ENCODE measurements around the gene NELFA. TPM values are rescaled to one million over a fixed set of nuclear protein-coding genes. Genes with fewer than 3 reads are reported as not detected.

NELFA gene
- total RNA-seq, 1 experiment from 2014 or later, result 34.5 TPM

DNA sequence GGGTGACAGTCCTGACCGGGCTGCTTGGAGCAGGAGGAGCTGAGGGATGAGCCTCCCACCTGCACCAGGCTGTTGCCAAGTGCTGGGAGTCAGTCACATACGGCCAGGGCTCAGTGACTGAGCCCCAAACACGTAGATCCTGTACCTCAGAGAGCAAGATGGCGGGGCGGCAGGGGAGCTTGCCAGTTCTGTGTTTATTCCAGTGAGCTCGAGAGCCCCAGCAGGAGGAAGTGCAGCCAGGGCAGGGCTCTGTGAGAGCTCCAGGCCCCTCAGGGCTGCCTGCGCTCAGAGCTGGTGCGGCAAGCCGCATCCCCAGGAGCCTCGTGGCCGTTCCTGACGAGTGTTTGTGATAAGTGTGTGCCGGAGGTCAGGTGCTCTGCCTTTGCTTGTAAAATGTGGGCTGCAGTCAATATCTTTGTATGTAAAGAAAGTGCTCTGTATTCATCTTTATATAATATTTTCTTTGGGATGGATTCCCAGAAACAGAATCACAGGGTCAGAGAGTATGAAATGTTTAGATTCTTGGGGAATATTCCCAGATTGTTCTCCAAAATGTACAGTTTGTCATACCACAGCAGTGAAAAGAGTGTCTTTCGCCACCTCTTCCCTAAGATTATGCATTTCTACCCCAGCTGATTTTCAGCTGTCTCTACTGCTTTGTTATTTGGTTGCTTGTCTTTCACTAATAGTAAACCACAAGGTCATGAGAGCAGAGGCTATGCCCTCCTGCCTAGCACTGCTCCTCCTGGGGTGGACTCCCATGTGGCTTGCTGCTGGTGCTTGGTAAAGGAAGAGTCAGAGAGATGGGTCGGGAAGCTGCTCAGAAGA is 50.3 kb downstream of the NELFA start:
- in situ Hi-C loops (cut with HindIII; ENCODE audit: low pct_unique_long_range_greater_than_20kb, low sequenced_read_pairs), result no loop called here
- no peak for DNase-seq (ENCODE audit: low read depth)

DNA sequence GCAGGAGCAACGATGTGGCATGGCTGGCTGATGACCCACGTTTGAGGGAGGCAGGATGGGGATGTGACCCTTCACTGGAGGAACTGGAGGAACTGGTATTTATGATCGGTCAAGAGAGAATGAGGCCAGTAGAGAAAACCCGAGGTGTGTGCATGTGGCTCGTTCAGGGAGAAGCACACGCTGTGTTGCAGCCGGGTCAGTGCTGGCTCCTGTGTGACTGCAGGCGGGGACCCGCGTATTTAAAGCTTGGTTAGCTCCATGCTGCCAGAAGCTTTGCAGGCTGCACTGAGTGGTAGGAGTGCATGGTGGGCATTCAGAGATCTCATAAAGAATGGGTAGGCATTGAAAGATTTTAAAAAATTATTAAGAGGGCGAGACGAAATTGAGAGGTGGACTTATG is 52.1 kb downstream of the NELFA start:
- DNase-seq (ENCODE audit: low read depth), result no peak
- in situ Hi-C loops (cut with HindIII; ENCODE audit: low pct_unique_long_range_greater_than_20kb, low sequenced_read_pairs), result no loop called here

DNA sequence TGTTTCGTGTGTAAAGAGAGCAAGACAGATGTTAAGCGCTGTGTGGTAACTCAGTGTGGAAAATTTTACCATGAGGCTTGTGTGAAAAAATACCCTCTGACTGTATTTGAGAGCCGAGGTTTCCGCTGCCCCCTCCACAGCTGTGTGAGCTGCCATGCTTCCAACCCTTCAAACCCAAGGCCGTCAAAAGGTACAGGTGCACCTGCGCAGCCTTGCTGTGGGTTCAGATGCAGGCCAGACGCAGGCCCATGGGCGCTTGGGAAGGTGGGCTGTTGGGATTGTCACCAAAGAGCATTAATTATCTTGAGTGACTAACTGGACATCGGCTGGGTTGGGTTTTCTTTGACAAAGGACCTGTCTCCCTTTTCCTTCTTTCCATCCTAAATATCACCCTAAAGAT is 55.4 kb downstream of the NELFA start:
- in situ Hi-C loops (cut with HindIII; ENCODE audit: low pct_unique_long_range_greater_than_20kb, low sequenced_read_pairs), result no loop called here
- DNase-seq (ENCODE audit: low read depth), result no peak

GRCh38 chr4:1952719-1953118 is 56.1 kb downstream of the NELFA start:
- DNase-seq (ENCODE audit: low read depth), result no peak
- in situ Hi-C loops (cut with HindIII; ENCODE audit: low pct_unique_long_range_greater_than_20kb, low sequenced_read_pairs), result no loop called here

DNA sequence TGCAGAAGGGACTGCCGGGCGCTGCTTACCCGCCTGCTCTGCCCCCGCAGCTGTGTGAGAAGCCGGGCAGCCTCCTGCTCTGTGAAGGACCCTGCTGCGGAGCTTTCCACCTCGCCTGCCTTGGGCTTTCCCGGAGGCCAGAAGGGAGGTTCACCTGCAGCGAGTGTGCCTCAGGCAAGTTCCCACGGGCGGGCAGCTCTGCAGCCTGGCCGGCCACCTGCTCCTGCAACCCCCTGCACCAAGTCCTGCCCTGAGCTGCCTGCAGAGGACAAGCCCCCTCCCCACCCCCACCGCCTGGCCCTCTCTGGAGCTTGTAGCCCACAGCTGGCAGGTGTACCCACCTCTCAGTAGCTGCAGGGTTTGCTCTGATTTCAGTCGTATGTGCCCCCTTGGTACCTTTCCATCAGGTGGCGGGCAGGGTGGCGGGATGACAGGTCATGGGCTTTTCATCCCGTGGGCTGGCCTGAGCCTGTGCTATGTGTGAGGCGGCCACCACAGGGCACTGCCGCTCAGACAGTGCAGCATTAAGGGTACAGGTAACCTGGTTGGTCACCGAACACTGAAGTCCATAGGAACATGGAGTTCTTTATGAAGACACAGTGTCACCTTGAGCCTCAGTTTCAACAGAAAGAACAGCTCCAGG is 56.6 kb downstream of the NELFA start:
- in situ Hi-C loops (cut with HindIII; ENCODE audit: low pct_unique_long_range_greater_than_20kb, low sequenced_read_pairs), result no loop called here
- DNase-seq (ENCODE audit: low read depth), result no peak

DNA sequence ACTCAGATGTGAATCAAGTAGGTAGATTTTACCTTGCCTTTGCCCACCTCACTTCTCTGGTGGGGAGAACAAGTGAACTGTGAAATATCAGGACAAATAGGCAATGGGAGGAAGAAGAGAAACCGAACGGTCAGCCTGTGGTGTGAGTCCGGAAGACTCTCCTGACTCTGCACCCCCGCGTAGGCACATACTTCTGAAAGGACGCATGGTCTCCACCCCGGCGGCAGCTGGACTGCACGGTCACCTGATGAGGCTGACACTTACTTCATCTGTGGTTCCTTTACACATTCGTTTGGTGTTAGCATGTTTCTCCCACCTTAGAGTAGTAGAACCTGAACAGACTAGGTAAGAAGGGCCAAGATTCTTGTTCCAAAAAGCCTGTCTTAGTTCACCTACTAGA is 58.4 kb downstream of the NELFA start:
- DNase-seq (ENCODE audit: low read depth), result no peak
- in situ Hi-C loops (cut with HindIII; ENCODE audit: low pct_unique_long_range_greater_than_20kb, low sequenced_read_pairs), result no loop called here

DNA sequence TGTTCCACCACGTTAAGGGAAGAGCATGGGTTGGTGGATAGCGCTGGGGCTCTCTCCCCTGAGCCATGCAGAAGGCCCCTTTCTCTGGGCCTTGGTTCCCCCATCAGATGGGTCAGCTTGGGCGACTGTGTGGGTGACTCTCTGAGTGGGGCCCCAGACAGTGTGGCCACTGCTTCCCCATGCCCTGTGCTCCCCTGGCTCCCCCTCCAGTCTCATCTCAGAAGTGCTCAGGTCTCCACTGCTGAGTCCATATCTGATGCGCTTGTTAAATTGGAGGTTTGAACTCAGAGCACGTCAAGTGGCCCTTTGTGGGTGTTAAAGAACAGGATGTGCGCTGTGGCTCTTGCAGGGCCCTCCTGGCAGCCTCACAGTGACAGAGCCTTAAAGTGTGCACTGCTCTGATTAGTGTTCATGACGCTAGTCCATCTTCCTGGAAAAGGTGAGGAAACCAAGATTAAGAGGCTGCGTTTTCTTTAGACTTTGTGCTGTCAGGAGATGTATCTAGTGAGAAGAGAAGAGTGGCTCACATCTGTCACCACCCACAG is 59.8 kb downstream of the NELFA start:
- no peak for DNase-seq (ENCODE audit: low read depth)
- in situ Hi-C loops (cut with HindIII; ENCODE audit: low pct_unique_long_range_greater_than_20kb, low sequenced_read_pairs), result no loop called here

DNA sequence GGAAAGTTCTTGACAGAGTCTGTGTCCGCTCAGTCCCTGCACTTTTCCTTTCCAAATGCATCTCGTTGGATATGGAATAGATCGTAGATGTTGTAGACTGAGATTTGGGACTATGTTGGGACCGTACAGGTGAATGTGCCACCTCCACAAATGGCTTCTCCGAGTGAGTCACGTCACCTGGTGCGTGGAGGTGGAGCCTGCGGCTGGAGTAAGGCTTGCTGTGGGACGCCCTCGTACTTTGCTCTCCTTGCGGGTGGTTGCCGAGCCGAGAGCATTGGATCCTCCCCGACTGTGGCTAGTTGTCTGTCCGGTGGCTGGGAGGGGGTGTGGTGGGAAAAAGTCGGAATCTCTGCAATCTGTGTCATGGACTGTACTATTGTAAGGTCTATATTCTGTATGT is 60.5 kb downstream of the NELFA start:
- DNase-seq (ENCODE audit: low read depth), result no peak
- in situ Hi-C loops (cut with HindIII; ENCODE audit: low pct_unique_long_range_greater_than_20kb, low sequenced_read_pairs), result no loop called here

DNA sequence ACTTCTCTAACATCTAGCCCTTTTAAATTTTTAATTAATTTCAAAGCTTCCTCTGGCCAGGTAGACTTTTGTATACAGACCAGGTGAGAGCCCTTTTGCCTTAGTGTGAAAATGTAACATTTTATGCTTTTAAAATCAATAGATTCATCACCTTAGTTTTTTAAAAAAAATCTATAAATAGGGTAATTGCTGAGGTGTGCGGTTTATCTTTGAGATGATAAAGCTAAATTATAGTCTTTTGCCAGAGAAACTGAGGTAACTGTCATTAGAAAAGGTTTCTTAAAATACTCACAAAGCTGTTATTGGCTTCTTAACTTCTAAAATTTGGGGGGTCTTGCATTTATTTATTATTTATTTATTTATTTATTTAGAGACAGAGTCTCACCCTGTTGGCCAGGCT is 62.9 kb downstream of the NELFA start:
- in situ Hi-C loops (cut with HindIII; ENCODE audit: low pct_unique_long_range_greater_than_20kb, low sequenced_read_pairs), result no loop called here
- DNase-seq (ENCODE audit: low read depth), result no peak

DNA sequence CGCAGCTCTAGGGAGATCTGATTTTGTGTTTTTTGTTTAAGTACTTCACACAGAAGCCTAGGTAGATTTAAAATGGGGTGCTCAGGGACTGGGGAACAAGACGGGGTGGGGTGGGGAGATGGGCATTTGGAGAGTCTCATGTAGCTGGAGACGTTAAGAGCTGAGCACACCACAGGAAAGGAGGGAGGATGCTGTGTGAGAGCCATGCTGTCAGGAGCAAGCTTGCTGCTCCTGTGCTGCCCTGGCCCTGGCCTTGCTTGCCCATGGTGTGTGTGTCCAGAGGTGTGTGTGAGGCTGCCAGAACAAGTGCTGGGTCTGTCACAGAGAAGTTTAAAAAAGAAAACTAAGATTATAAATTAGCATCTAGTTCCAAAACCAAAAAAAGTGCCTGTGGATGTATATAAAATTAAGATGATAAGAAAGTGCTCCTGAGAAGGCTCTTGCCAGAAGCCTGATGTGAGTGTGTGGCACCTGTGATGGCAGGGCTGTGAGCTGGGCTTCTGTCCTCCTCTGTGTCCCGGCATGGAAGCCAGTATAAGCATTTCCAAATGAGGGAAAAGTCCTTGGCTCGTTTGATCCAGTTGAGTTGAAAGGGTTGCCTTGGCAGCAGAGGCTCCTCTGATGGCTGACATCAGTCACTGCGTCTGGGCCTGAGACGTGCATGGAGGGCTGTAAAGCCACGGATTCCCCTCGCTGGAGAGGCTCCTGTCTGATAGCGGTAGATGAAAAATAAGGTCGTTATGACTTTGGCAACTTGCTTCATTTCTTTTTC is 63.5 kb downstream of the NELFA start:
- no peak for DNase-seq (ENCODE audit: low read depth)
- in situ Hi-C loops (cut with HindIII; ENCODE audit: low pct_unique_long_range_greater_than_20kb, low sequenced_read_pairs), result no loop called here

DNA sequence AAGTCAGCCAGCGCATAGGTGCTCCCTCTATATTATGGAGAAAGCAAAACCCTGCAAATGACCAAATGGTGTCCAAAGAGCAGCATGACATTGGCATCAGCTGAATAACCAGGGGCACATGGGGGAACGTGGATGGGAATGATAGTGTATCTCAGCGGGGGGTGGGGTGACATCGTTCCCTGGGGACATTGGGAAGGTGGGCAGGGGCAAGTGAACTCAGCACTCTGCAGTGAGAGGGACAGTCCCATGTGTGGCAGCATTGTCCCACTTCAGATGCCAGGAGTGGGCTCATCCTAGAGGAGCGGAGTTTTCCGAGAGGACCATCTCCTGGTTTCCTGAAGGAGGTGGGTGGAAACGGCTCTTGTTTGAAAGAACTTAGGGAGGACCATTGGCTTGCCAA is 64.8 kb downstream of the NELFA start:
- DNase-seq (ENCODE audit: low read depth), result no peak
- in situ Hi-C loops (cut with HindIII; ENCODE audit: low pct_unique_long_range_greater_than_20kb, low sequenced_read_pairs), result no loop called here

GRCh38 chr4:1940566-1940965 is 68.2 kb downstream of the NELFA start:
- no peak for DNase-seq (ENCODE audit: low read depth)
- in situ Hi-C loops (cut with HindIII; ENCODE audit: low pct_unique_long_range_greater_than_20kb, low sequenced_read_pairs), result no loop called here

- DNase-seq (ENCODE audit: low read depth), result peak; percentile 61
- in situ Hi-C loops (cut with HindIII; ENCODE audit: low pct_unique_long_range_greater_than_20kb, low sequenced_read_pairs), result no loop called here
Measured at GRCh38 chr4:1939664-1940509, 68.9 kb downstream of the NELFA start.

GRCh38 chr4:1938027-1938426 is 70.7 kb downstream of the NELFA start:
- in situ Hi-C loops (cut with HindIII; ENCODE audit: low pct_unique_long_range_greater_than_20kb, low sequenced_read_pairs), result no loop called here
- DNase-seq (ENCODE audit: low read depth), result no peak

GRCh38 chr4:1937550-1937949 is 71.2 kb downstream of the NELFA start:
- in situ Hi-C loops (cut with HindIII; ENCODE audit: low pct_unique_long_range_greater_than_20kb, low sequenced_read_pairs), result no loop called here
- no peak for DNase-seq (ENCODE audit: low read depth)

DNA sequence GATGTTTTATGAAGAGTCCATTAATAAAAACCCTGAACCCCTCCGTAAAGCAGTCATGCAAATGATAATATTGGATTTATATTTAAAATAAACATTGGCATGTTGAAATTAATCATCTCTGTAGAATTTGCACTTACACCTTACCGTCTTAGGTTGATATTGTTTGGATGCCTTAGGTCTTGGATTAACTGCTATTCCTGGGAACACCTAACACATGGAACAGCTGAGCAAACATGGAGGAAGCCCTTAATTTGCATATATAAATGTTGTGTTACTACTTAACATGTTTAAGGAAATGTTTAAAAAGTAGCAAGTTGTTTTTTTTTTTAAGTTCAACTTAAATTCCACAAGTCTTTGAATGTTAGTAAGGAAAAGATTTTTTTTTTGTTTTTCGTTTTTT is 75.1 kb downstream of the NELFA start:
- DNase-seq (ENCODE audit: low read depth), result no peak

GRCh38 chr4:1932736-1933135 is 76.0 kb downstream of the NELFA start:
- in situ Hi-C loops (cut with HindIII; ENCODE audit: low pct_unique_long_range_greater_than_20kb, low sequenced_read_pairs), result no loop called here
- DNase-seq (ENCODE audit: low read depth), result no peak

More for the DNA sequence above, 75.1 kb downstream of the NELFA start:
- in situ Hi-C loops (cut with HindIII; ENCODE audit: low pct_unique_long_range_greater_than_20kb, low sequenced_read_pairs), result no loop called here
